ENCODE measurements around the gene FBXL5.
"Not testable (repeated sequence)": the region's sequence is repeated elsewhere in the genome, so short reads cannot be mapped to it uniquely, and the experiment has no call there.

The FBXL5 gene

DNA sequence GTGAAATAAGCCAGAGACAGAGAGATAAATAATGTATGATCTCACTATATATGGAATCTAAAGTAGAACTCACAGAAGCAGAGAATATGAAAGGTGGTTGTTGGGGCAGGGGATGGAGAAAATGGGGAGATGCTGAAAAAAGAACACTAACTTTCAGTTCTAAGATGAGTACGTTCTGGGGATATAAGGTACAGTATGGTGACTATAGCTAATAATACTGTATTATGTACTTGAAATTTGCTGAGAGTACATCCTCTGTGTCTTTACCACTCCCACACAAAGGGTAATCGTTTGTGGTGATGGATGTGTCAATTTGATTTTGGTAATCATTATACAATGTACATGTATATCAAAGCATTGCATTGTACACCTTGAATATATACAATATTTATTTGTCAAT, 6.6 kb downstream of the FBXL5 start:
- H3K79me2 ChIP-seq (ENCODE audit: insufficient read depth, low read length): peaks cover 60% of the 10 kb centered on the region
- peaks cover 38% of the 10 kb centered on the region for H3K4me1 ChIP-seq (ENCODE audit: insufficient read depth, low read length, severe bottlenecking)
- no peaks in the 10 kb centered on the region for H3K27me3 ChIP-seq (ENCODE audit: insufficient read depth, low read length)
- H2AFZ ChIP-seq (ENCODE audit: low read length): no peak overlapping the region
- TF ChIP-seq EZH2 (IDR thresholded peaks at IDR 0.05; ENCODE audit: borderline replicate concordance, low read length): no peak
- TF ChIP-seq, protein P1, sequence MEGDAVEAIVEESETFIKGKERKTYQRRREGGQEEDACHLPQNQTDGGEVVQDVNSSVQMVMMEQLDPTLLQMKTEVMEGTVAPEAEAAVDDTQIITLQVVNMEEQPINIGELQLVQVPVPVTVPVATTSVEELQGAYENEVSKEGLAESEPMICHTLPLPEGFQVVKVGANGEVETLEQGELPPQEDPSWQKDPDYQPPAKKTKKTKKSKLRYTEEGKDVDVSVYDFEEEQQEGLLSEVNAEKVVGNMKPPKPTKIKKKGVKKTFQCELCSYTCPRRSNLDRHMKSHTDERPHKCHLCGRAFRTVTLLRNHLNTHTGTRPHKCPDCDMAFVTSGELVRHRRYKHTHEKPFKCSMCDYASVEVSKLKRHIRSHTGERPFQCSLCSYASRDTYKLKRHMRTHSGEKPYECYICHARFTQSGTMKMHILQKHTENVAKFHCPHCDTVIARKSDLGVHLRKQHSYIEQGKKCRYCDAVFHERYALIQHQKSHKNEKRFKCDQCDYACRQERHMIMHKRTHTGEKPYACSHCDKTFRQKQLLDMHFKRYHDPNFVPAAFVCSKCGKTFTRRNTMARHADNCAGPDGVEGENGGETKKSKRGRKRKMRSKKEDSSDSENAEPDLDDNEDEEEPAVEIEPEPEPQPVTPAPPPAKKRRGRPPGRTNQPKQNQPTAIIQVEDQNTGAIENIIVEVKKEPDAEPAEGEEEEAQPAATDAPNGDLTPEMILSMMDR (IDR thresholded peaks at IDR 0.05; ENCODE audit: low read length): no peak
- H4K20me1 ChIP-seq (ENCODE audit: insufficient read depth, low read length): no peaks in the 10 kb centered on the region
- H3F3A ChIP-seq (ENCODE audit: insufficient read depth, low read length): no peaks in the 10 kb centered on the region
- no peak overlapping the region for H3K27ac ChIP-seq (ENCODE audit: low read depth, low read length, poor library complexity, severe bottlenecking)
- no peaks in the 10 kb centered on the region for H3K9me2 ChIP-seq (ENCODE audit: low read depth, low read length)
- H3K4me2 ChIP-seq (ENCODE audit: low read length): no peak overlapping the region
- H3K4me3 ChIP-seq (ENCODE audit: low read depth, low read length, poor library complexity, severe bottlenecking): no peak overlapping the region
- H3K9me3 ChIP-seq (ENCODE audit: low read length): no peaks in the 10 kb centered on the region
- no peak overlapping the region for H3K9ac ChIP-seq (ENCODE audit: low read length)
- H3K36me3 ChIP-seq (ENCODE audit: insufficient read depth, low read length): no peaks in the 10 kb centered on the region

DNA sequence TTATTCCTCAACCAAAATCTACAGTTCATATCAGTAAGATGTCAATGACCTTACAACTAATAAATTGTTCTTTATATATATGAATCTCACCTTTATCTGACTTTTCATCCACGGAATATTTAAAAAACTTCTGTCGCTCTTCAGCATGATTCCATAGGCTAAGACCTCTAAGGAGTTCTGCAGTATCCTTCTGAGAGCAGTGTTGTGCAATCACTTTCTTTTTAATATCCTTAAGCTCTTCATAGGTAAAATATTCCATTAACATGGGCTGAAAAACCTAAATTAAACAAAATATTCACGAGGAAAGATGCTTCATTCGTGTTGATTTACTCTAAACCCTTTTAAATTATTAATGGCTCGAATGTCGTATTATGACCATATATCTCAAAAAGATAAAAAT, 16.7 kb downstream of the FBXL5 start:
- Histone ChIP-seq H3K9ac (ENCODE audit: low read length) (no peak overlapping the region), H3K9me3 (ENCODE audit: low read length) (no peaks in the 10 kb centered on the region), H3K36me3 (ENCODE audit: insufficient read depth, low read length) (peaks cover 13% of the 10 kb centered on the region; the same call in 1 of the 2 replicates), H4K20me1 (ENCODE audit: insufficient read depth, low read length) (no peaks in the 10 kb centered on the region), H3K79me2 (ENCODE audit: insufficient read depth, low read length) (no peaks in the 10 kb centered on the region), H3K4me2 (ENCODE audit: low read length) (no peak overlapping the region), H3F3A (ENCODE audit: insufficient read depth, low read length) (no peaks in the 10 kb centered on the region), H3K27me3 (ENCODE audit: insufficient read depth, low read length) (no peaks in the 10 kb centered on the region), H3K4me3 (ENCODE audit: low read depth, low read length, poor library complexity, severe bottlenecking) (no peak overlapping the region), H3K9me2 (ENCODE audit: low read depth, low read length) (no peaks in the 10 kb centered on the region), H2AFZ (ENCODE audit: low read length) (no peak overlapping the region), H3K4me1 (ENCODE audit: insufficient read depth, low read length, severe bottlenecking) (no peaks in the 10 kb centered on the region), H3K27ac (ENCODE audit: low read depth, low read length, poor library complexity, severe bottlenecking) (no peak overlapping the region)
- no peak for TF ChIP-seq EZH2 (IDR thresholded peaks at IDR 0.05; ENCODE audit: borderline replicate concordance, low read length)
- TF ChIP-seq, protein P1 (IDR thresholded peaks at IDR 0.05; ENCODE audit: low read length): no peak

DNA sequence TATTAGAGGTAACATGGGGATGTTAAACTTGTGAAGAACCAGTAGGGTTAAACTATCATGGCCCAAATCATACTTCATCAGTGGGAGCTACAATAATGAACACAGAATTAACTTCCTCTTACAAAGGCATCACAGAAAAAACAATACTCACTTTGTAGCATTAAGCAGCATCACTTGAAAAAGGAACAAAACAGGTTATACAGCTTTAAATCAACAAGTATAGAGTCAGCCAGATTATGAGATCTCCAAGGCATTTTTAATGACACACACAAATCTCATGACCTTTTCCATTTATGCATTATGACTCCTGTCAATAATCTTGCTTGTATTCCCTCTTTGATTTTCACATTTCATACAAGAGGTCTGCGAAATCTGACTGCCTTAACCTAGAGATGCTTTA, 18.3 kb downstream of the FBXL5 start:
- no peak overlapping the region for H3K4me2 ChIP-seq (ENCODE audit: low read length)
- no peak overlapping the region for H3K9ac ChIP-seq (ENCODE audit: low read length)
- H4K20me1 ChIP-seq (ENCODE audit: insufficient read depth, low read length): no peaks in the 10 kb centered on the region
- H3K9me2 ChIP-seq (ENCODE audit: low read depth, low read length): no peaks in the 10 kb centered on the region
- H3K79me2 ChIP-seq (ENCODE audit: insufficient read depth, low read length): no peaks in the 10 kb centered on the region
- H3F3A ChIP-seq (ENCODE audit: insufficient read depth, low read length): no peaks in the 10 kb centered on the region
- H3K4me3 ChIP-seq (ENCODE audit: low read depth, low read length, poor library complexity, severe bottlenecking): no peak overlapping the region
- no peak overlapping the region for H2AFZ ChIP-seq (ENCODE audit: low read length)
- TF ChIP-seq EZH2 (IDR thresholded peaks at IDR 0.05; ENCODE audit: borderline replicate concordance, low read length): no peak
- TF ChIP-seq, protein P1 (IDR thresholded peaks at IDR 0.05; ENCODE audit: low read length): no peak
- peaks cover 17% of the 10 kb centered on the region; the same call in 1 of the 2 replicates for H3K36me3 ChIP-seq (ENCODE audit: insufficient read depth, low read length)
- H3K9me3 ChIP-seq (ENCODE audit: low read length): no peaks in the 10 kb centered on the region
- H3K4me1 ChIP-seq (ENCODE audit: insufficient read depth, low read length, severe bottlenecking): no peaks in the 10 kb centered on the region
- H3K27ac ChIP-seq (ENCODE audit: low read depth, low read length, poor library complexity, severe bottlenecking): no peak overlapping the region
- no peaks in the 10 kb centered on the region for H3K27me3 ChIP-seq (ENCODE audit: insufficient read depth, low read length)

DNA sequence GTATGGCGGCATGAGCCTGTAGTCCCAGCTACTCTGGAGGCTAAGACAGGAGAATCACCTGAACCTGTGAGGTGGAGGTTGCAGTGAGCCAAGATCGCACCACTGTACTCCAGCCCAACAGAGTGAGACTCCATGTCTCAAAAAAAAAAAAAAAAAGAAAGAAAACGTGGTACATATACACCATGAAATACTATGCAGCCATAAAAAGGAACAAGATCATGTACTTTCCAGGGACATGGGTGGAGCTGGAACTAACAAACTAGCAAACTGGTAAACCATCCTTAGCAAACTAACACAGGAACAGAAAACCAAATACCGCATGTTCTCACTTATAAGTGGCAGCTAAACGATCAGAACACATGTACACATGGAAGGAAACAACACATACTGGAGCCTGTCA, 37.8 kb downstream of the FBXL5 start:
- not testable (repeated sequence) for H3K27me3 ChIP-seq (ENCODE audit: insufficient read depth, low read length); H3K4me1 ChIP-seq (ENCODE audit: insufficient read depth, low read length, severe bottlenecking); H3K27ac ChIP-seq (ENCODE audit: low read depth, low read length, poor library complexity, severe bottlenecking); H3F3A ChIP-seq (ENCODE audit: insufficient read depth, low read length); H3K9ac ChIP-seq (ENCODE audit: low read length); H3K4me3 ChIP-seq (ENCODE audit: low read depth, low read length, poor library complexity, severe bottlenecking); H3K79me2 ChIP-seq (ENCODE audit: insufficient read depth, low read length); H3K9me3 ChIP-seq (ENCODE audit: low read length); H4K20me1 ChIP-seq (ENCODE audit: insufficient read depth, low read length); H3K9me2 ChIP-seq (ENCODE audit: low read depth, low read length); H3K4me2 ChIP-seq (ENCODE audit: low read length); H2AFZ ChIP-seq (ENCODE audit: low read length)
- H3K36me3 ChIP-seq (ENCODE audit: insufficient read depth, low read length): peaks cover 12% of the 10 kb centered on the region

DNA sequence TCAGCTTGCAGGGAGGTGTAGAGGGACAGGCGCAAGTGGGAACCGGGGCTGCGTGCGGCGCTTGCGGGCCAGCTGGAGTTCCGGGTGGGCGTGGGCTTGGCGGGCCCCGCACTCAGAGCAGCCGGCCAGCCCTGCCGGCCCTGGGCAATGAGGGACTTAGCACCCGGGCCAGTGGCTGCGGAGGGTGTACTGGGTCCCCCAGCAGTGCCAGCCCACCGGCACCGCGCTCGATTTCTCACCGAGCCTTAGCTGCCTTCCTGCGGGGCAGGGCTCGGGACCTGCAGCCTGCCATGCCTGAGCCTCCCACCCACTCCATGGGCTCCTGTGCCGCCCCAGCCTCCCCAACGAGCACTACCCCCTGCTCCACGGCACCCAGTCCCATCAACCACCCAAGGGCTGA, 40.3 kb downstream of the FBXL5 start:
- not testable (repeated sequence) for H3K27ac ChIP-seq (ENCODE audit: low read depth, low read length, poor library complexity, severe bottlenecking); H3K9me2 ChIP-seq (ENCODE audit: low read depth, low read length); H3K9me3 ChIP-seq (ENCODE audit: low read length); H3K4me1 ChIP-seq (ENCODE audit: insufficient read depth, low read length, severe bottlenecking); H3K4me2 ChIP-seq (ENCODE audit: low read length); H3K9ac ChIP-seq (ENCODE audit: low read length); H4K20me1 ChIP-seq (ENCODE audit: insufficient read depth, low read length); H3F3A ChIP-seq (ENCODE audit: insufficient read depth, low read length); H3K4me3 ChIP-seq (ENCODE audit: low read depth, low read length, poor library complexity, severe bottlenecking); H3K79me2 ChIP-seq (ENCODE audit: insufficient read depth, low read length); H3K27me3 ChIP-seq (ENCODE audit: insufficient read depth, low read length); H2AFZ ChIP-seq (ENCODE audit: low read length)
- H3K36me3 ChIP-seq (ENCODE audit: insufficient read depth, low read length): peaks cover 14% of the 10 kb centered on the region

All from OCI-LY1 (cell line).